ENCODE results near the gene ATP4B. TPM values are rescaled to one million over a fixed set of nuclear protein-coding genes. Genes with fewer than 3 reads are reported as not detected.
A peak's percentile ranks its signal among the peaks of the same experiment; 100 is the strongest.

ATP4B gene
- total RNA-seq, 1 donor from 2014 or later: not detected

GRCh38 chr13:113616991-113617749 is 40.8 kb downstream of the ATP4B start:
- no peak for ATAC-seq (ENCODE audit: poor library complexity)
- intact Hi-C loops (cut with DNase I): no loop called here
- DNase-seq: peak; percentile 42

- no peak for ATAC-seq (ENCODE audit: poor library complexity)
- peak; percentile 31 for DNase-seq
Measured at GRCh38 chr13:113616281-113616906, 41.6 kb downstream of the ATP4B start.

GRCh38 chr13:113613789-113614379 is 44.1 kb downstream of the ATP4B start:
- ATAC-seq (ENCODE audit: poor library complexity): no peak
- DNase-seq: no peak
- intact Hi-C loops (cut with DNase I): no loop called here

More at GRCh38 chr13:113616281-113616906, 41.6 kb downstream of the ATP4B start:
- intact Hi-C loops (cut with DNase I): no loop called here

- intact Hi-C loops (cut with DNase I): no loop called here
- ATAC-seq (ENCODE audit: poor library complexity): no peak
- DNase-seq: no peak
Measured at GRCh38 chr13:113612607-113613006, 45.4 kb downstream of the ATP4B start.

GRCh38 chr13:113611996-113612395 is 46.0 kb downstream of the ATP4B start:
- no peak for DNase-seq
- no peak for ATAC-seq (ENCODE audit: poor library complexity)
- intact Hi-C loops (cut with DNase I): no loop called here

- ATAC-seq (ENCODE audit: poor library complexity) (no peak), DNase-seq (no peak)
- intact Hi-C loops (cut with DNase I): no loop called here
Measured at GRCh38 chr13:113610266-113610665, 47.7 kb downstream of the ATP4B start.

- ATAC-seq (ENCODE audit: poor library complexity): no peak
- intact Hi-C loops (cut with DNase I): no loop called here
- no peak for DNase-seq
Measured at GRCh38 chr13:113609616-113610015, 48.4 kb downstream of the ATP4B start.

- intact Hi-C loops (cut with DNase I): no loop called here
- DNase-seq: no peak
- no peak for ATAC-seq (ENCODE audit: poor library complexity)
Measured at GRCh38 chr13:113608967-113609533, 48.9 kb downstream of the ATP4B start.

- DNase-seq (no peak), ATAC-seq (ENCODE audit: poor library complexity) (peak; percentile 11)
- intact Hi-C loops (cut with DNase I): no loop called here
Measured at GRCh38 chr13:113607889-113608635, 49.9 kb downstream of the ATP4B start.

GRCh38 chr13:113607056-113607888 is 50.7 kb downstream of the ATP4B start:
- ATAC-seq (ENCODE audit: poor library complexity) (peak; percentile 28), DNase-seq (peak; percentile 58)
- intact Hi-C loops (cut with DNase I): no loop called here

GRCh38 chr13:113605866-113606438 is 52.0 kb downstream of the ATP4B start:
- intact Hi-C loops (cut with DNase I): no loop called here
- ATAC-seq (ENCODE audit: poor library complexity): no peak
- DNase-seq: no peak

- intact Hi-C loops (cut with DNase I): no loop called here
- DNase-seq (no peak), ATAC-seq (ENCODE audit: poor library complexity) (no peak)
Measured at GRCh38 chr13:113605461-113605860, 52.5 kb downstream of the ATP4B start.

- ATAC-seq (ENCODE audit: poor library complexity): no peak
Measured at GRCh38 chr13:113604186-113604585, 53.8 kb downstream of the ATP4B start.

GRCh38 chr13:113603116-113603710 is 54.8 kb downstream of the ATP4B start:
- intact Hi-C loops (cut with DNase I): no loop called here
- no peak for ATAC-seq (ENCODE audit: poor library complexity)

More at GRCh38 chr13:113604186-113604585, 53.8 kb downstream of the ATP4B start:
- DNase-seq: no peak
- intact Hi-C loops (cut with DNase I): no loop called here

GRCh38 chr13:113602291-113602988 is 55.6 kb downstream of the ATP4B start:
- intact Hi-C loops (cut with DNase I): no loop called here
- DNase-seq (peak; percentile 26), ATAC-seq (ENCODE audit: poor library complexity) (no peak)

More at GRCh38 chr13:113603116-113603710, 54.8 kb downstream of the ATP4B start:
- DNase-seq: no peak

GRCh38 chr13:113601166-113602070 is 56.6 kb downstream of the ATP4B start:
- intact Hi-C loops (cut with DNase I): no loop called here
- ATAC-seq (ENCODE audit: poor library complexity) (no peak), DNase-seq (peak; percentile 30)
